Osteoblast (primary cell): ENCODE results near the gene CBX2. TPM values are rescaled to one million over a fixed set of nuclear protein-coding genes. Genes with fewer than 3 reads are reported as not detected.
A peak's percentile ranks its signal among the peaks of the same experiment; 100 is the strongest.

Source experiments
- DNase-seq: peaks from one replicate; pipeline ENCODE4 v3.0.0; 2011; ENCODE audit warnings: low spot score, mixed read lengths; ENCODE audit not compliant: insufficient read length; ENCODE audit errors: missing footprints
- H2AFZ ChIP-seq: 2 replicates; pipeline ENCODE4 v1.6.0; 2011; ENCODE audit warnings: mild to moderate bottlenecking, low read length
- H3K27ac ChIP-seq: 2 replicates; pipeline ENCODE4 v1.5.1; 2011; ENCODE audit warnings: mild to moderate bottlenecking, low read depth, low read length, moderate library complexity
- H3K27me3 ChIP-seq: 2 replicates; pipeline ENCODE4 v1.6.0; 2012; ENCODE audit warnings: mild to moderate bottlenecking, control low read depth, inconsistent platforms, low read length, moderate library complexity; ENCODE audit not compliant: insufficient read depth
- H3K36me3 ChIP-seq: 2 replicates; pipeline ENCODE4 v1.5.1; 2011; ENCODE audit warnings: mild to moderate bottlenecking, low read length, control low read depth, moderate library complexity; ENCODE audit not compliant: insufficient read depth
- H3K4me1 ChIP-seq: 2 replicates; pipeline ENCODE4 v1.5.1; 2011; ENCODE audit warnings: mild to moderate bottlenecking, low read length, control low read depth, moderate library complexity; ENCODE audit not compliant: insufficient read depth
- H3K4me2 ChIP-seq: 2 replicates; pipeline ENCODE4 v1.6.0; 2011; ENCODE audit warnings: mild to moderate bottlenecking, low read length; ENCODE audit not compliant: insufficient read depth
- H3K4me3 ChIP-seq: fragments of 200-600 bp; sonication (generic); 3 replicates; pipeline ENCODE4 v1.5.1; 2012; ENCODE audit warnings: mild to moderate bottlenecking, low read length, inconsistent platforms; ENCODE audit not compliant: insufficient read depth
- H3K79me2 ChIP-seq: 2 replicates; pipeline ENCODE4 v1.6.0; 2012; ENCODE audit warnings: mild to moderate bottlenecking, low read length, control low read depth, inconsistent platforms; ENCODE audit not compliant: insufficient read depth
- H3K9me3 ChIP-seq: 2 replicates; pipeline ENCODE4 v1.5.1; 2011; ENCODE audit warnings: low read depth, low read length, control low read depth
- H4K20me1 ChIP-seq: 2 replicates; pipeline ENCODE4 v1.6.0; 2012; ENCODE audit warnings: mild to moderate bottlenecking, low read length, control low read depth; ENCODE audit not compliant: insufficient read depth
- CTCF ChIP-seq: IDR thresholded peaks from 2 replicates; pipeline ENCODE4 v1.5.1; 2011; ENCODE audit warnings: mild to moderate bottlenecking, low read depth, low read length, moderate library complexity; ENCODE audit errors: extremely low read depth
- total RNA-seq: library from RNA; depleted of rRNA; stranded (reverse); fragments of >200 nt; gene quantifications from 2 replicates; pipeline ENCODE4 v1.2.3, GENCODE V29; 2012

CBX2 gene
- total RNA-seq, 1 donor, result 1.1 TPM

- H3K36me3 ChIP-seq, result no peaks in the 10 kb centered on the region
- H3K27ac ChIP-seq, result no peak overlapping the region
- peaks cover 18% of the 10 kb centered on the region for H3K4me1 ChIP-seq
- H3K9me3 ChIP-seq, result no peaks in the 10 kb centered on the region
- no peaks in the 10 kb centered on the region for H3K79me2 ChIP-seq
- peak overlapping the region; percentile 89 for H3K4me3 ChIP-seq
- peak overlapping the region; percentile 66 for H3K4me2 ChIP-seq
- DNase-seq, result peak; percentile 90
- H3K27me3 ChIP-seq, result peaks cover 51% of the 10 kb centered on the region
- H2AFZ ChIP-seq, result no peak overlapping the region
- TF ChIP-seq CTCF, result no peak
- H4K20me1 ChIP-seq, result peaks cover 12% of the 10 kb centered on the region
Observed at GRCh38 chr17:79797492-79798298, 19.7 kb downstream of the CBX2 start.

- H3K4me3 ChIP-seq, result peak overlapping the region; percentile 89
- no peak for TF ChIP-seq CTCF
- no peak overlapping the region for H3K27ac ChIP-seq
- H3K79me2 ChIP-seq, result no peaks in the 10 kb centered on the region
- no peaks in the 10 kb centered on the region for H3K36me3 ChIP-seq
- peak overlapping the region; percentile 66 for H3K4me2 ChIP-seq
- peaks cover 59% of the 10 kb centered on the region for H3K27me3 ChIP-seq
- H3K4me1 ChIP-seq, result peaks cover 18% of the 10 kb centered on the region
- H3K9me3 ChIP-seq, result no peaks in the 10 kb centered on the region
- no peak overlapping the region for H2AFZ ChIP-seq
- no peak for DNase-seq
- peaks cover 12% of the 10 kb centered on the region for H4K20me1 ChIP-seq
Observed at GRCh38 chr17:79798299-79799173, 20.6 kb downstream of the CBX2 start.

- Histone ChIP-seq H4K20me1 (peaks cover 12% of the 10 kb centered on the region), H3K4me1 (peaks cover 18% of the 10 kb centered on the region), H3K27me3 (peaks cover 65% of the 10 kb centered on the region), H3K4me2 (no peak overlapping the region), H3K79me2 (no peaks in the 10 kb centered on the region), H3K4me3 (no peak overlapping the region), H3K9me3 (no peaks in the 10 kb centered on the region), H3K36me3 (no peaks in the 10 kb centered on the region), H2AFZ (no peak overlapping the region), H3K27ac (no peak overlapping the region)
- no peak for DNase-seq
- TF ChIP-seq CTCF, result no peak
Observed at GRCh38 chr17:79799174-79799537, 21.2 kb downstream of the CBX2 start.
